ENCODE measurements around the gene TRIP13.
"Not testable (repeated sequence)": the region's sequence is repeated elsewhere in the genome, so short reads cannot be mapped to it uniquely, and the experiment has no call there.

The TRIP13 gene, protein sequence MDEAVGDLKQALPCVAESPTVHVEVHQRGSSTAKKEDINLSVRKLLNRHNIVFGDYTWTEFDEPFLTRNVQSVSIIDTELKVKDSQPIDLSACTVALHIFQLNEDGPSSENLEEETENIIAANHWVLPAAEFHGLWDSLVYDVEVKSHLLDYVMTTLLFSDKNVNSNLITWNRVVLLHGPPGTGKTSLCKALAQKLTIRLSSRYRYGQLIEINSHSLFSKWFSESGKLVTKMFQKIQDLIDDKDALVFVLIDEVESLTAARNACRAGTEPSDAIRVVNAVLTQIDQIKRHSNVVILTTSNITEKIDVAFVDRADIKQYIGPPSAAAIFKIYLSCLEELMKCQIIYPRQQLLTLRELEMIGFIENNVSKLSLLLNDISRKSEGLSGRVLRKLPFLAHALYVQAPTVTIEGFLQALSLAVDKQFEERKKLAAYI

GRCh38 chr5:892394-893136 is at the start of gene TRIP13, which contains the start of gene BRD9:
Gene TRIP13, plus strand, starts transcription at chr5:892884. Its CDS starts 115 bp downstream, at chr5:892999.
Gene BRD9, minus strand, starts transcription at chr5:892801. Its CDS starts 144 bp downstream, at chr5:892657.
- peak within 1 kb of the TSS; percentile 95 for H3K27ac ChIP-seq
- no peak; the same call in 1 of the 2 replicates for TF ChIP-seq CTCF (conservative IDR thresholded peaks at IDR 0.05)

GRCh38 chr5:843371-843770 is 49.3 kb upstream of the TRIP13 start:
- not testable (repeated sequence) for H3K27ac ChIP-seq

DNA sequence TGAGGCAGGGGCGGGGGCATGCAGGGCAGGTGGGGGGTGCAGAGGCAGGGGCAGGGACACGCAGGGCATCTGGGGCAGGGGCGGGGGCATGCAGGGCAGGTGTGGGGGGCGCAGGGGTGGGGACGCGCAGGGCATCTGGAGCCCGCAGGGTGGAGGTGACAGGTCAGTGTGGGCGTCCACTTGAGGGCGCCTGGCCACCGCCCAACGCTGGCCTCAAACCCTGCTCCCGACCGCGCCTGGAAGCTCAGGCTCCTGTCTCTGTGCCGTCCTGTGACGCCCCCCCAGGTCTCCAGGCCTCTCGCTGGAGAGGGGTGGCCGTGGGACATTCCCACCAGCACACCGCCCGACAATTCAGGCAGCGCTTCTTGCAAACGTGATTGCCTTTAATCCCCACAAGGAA is 48.8 kb upstream of the TRIP13 start:
- H3K27ac ChIP-seq = not testable (repeated sequence)

DNA sequence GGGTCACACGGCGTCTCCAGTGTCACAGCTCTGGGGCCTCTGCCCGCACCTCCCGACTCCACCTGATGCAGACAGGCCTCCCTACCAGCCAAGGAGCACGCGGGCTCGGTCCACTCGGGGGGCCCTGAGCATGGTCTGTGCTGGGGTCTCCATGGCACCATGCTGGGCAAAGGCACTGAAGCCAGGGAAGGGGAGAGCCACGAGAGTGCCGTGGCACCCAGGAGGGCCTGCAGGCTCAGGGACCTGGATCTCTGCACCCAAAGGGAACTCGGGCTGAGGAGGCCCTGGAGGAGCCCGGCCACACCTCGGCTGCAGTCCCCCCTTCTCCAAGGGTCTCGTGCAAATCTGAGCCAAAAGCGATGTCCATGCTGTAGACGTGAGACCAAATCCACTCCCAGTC is 48.3 kb upstream of the TRIP13 start:
- not testable (repeated sequence) for H3K27ac ChIP-seq

- not testable (repeated sequence) for H3K27ac ChIP-seq
Observed at GRCh38 chr5:845031-845675, 47.5 kb upstream of the TRIP13 start.

GRCh38 chr5:845676-846601 is 46.7 kb upstream of the TRIP13 start:
- not testable (repeated sequence) for H3K27ac ChIP-seq

- H3K27ac ChIP-seq = not testable (repeated sequence)
Observed at GRCh38 chr5:846602-847091, 46.0 kb upstream of the TRIP13 start.

- not testable (repeated sequence) for H3K27ac ChIP-seq
Observed at GRCh38 chr5:847212-847611, 45.5 kb upstream of the TRIP13 start.

- H3K27ac ChIP-seq = not testable (repeated sequence)
Observed at GRCh38 chr5:847736-848135, 44.9 kb upstream of the TRIP13 start.

- H3K27ac ChIP-seq = no peak overlapping the region
- TF ChIP-seq CTCF (conservative IDR thresholded peaks at IDR 0.05) = no peak
Observed at GRCh38 chr5:848671-849111, 44.0 kb upstream of the TRIP13 start.

DNA sequence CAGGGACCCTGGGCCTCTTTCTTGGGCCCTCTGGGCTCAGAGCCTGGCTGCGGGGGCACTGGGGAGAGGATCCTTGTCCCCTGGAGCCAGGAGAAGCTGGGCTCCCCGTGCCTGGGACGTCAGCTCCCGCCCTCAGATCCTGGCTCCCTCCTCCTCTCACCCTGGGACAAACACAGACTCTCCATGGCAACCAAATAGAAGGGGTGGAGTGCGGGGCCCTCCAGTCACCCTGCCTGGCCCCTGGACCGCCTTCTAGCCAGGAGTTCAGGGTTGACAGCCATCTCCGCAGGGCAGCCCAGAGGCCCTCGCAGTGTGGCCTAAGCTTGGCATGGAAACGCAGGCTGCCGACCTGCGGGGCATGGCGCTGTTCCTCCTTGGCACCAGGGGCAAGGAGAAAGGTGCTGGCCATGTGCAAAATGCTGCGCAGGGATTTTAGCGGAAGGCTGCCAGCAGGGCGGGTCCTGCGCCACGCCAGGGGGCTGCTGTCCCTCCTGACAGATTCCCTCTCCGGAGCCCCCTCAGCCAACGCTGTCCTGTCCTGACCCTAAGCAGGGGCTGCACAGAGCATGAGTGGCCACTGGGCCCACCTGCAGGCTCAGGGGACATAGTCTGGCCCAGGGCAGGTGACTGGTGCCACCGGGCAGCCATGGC is 42.9 kb upstream of the TRIP13 start:
- peak overlapping the region; percentile 47; the same call in 1 of the 2 replicates for H3K27ac ChIP-seq
- peak; percentile 17; the same call in 1 of the 2 replicates for TF ChIP-seq CTCF (conservative IDR thresholded peaks at IDR 0.05)
